WI38 (cell line): ENCODE data around the gene USP5.
"Not testable (repeated sequence)": the region's sequence is repeated elsewhere in the genome, so short reads cannot be mapped to it uniquely, and the experiment has no call there.

Experiments
- H3K4me3 ChIP-seq: 2 replicates; pipeline ENCODE4 v1.5.1; 2011; ENCODE audit warnings: low read depth, mild to moderate bottlenecking, control low read depth, low read length
- CTCF ChIP-seq: IDR thresholded peaks from 2 replicates; pipeline ENCODE4 v1.5.1; 2012; ENCODE audit warnings: low read depth, mild to moderate bottlenecking, control low read depth, low read length

Gene USP5

GRCh38 chr12:6899427-6899826 lies 47.5 kb downstream of the USP5 start:
- TF ChIP-seq CTCF, result no peak
- H3K4me3 ChIP-seq, result no peak overlapping the region

- no peak for TF ChIP-seq CTCF
- H3K4me3 ChIP-seq, result no peak overlapping the region
Observed at GRCh38 chr12:6899837-6900519, 48.0 kb downstream of the USP5 start.

GRCh38 chr12:6902448-6902847 lies 50.5 kb downstream of the USP5 start:
- TF ChIP-seq CTCF, result no peak
- no peak overlapping the region for H3K4me3 ChIP-seq

GRCh38 chr12:6903722-6904121 lies 51.8 kb downstream of the USP5 start:
- H3K4me3 ChIP-seq, result no peak overlapping the region
- TF ChIP-seq CTCF, result no peak

GRCh38 chr12:6904280-6905276 lies 52.6 kb downstream of the USP5 start, which contains the start of gene LRRC23:
LRRC23 (plus strand) TSS chr12:6904822; CDS start chr12:6905634, 812 bp downstream.
- H3K4me3 ChIP-seq, result peak within 1 kb of the TSS; percentile 70
- TF ChIP-seq CTCF, result no peak

GRCh38 chr12:6905414-6906040 lies 53.6 kb downstream of the USP5 start:
- H3K4me3 ChIP-seq, result peak overlapping the region; percentile 70
- no peak for TF ChIP-seq CTCF

- H3K4me3 ChIP-seq, result not testable (repeated sequence)
Observed at GRCh38 chr12:6908141-6908540, 56.2 kb downstream of the USP5 start.
